SU-DHL-6 (cell line): ENCODE data around the gene FAM81A.

Source experiments
- H2AFZ ChIP-seq: fragments of 200-600 bp; sonication (generic); 2 replicates; pipeline ENCODE4 v1.6.1; 2014; ENCODE audit warnings: low read depth, mild to moderate bottlenecking, moderate library complexity, mixed read lengths, antibody characterized with exemption, low read length; ENCODE audit not compliant: severe bottlenecking
- H3F3A ChIP-seq: fragments of 200-600 bp; shearing (Covaris generic); 2 replicates; pipeline ENCODE4 v1.6.0; 2016; ENCODE audit warnings: antibody characterized with exemption, mild to moderate bottlenecking; ENCODE audit not compliant: insufficient read depth
- H3K27ac ChIP-seq: fragments of 200-600 bp; sonication (generic); 2 replicates; pipeline ENCODE4 v1.5.1; 2016; ENCODE audit warnings: low read depth, mild to moderate bottlenecking, low read length, moderate library complexity, mixed read lengths
- H3K27me3 ChIP-seq: fragments of 200-600 bp; sonication (generic), shearing (Covaris generic); 2 replicates; pipeline ENCODE4 v1.6.0; 2014; ENCODE audit warnings: mild to moderate bottlenecking, low read length
- H3K36me3 ChIP-seq: fragments of 200-600 bp; sonication (generic); 2 replicates; pipeline ENCODE4 v1.6.1; 2014; ENCODE audit warnings: mild to moderate bottlenecking, low read length, mixed read lengths
- H3K4me2 ChIP-seq: fragments of 300-600, 200-600 bp; shearing (Covaris generic), sonication (generic); 2 replicates; pipeline ENCODE4 v1.6.0; 2014; ENCODE audit warnings: low read length, low read depth, mild to moderate bottlenecking; ENCODE audit not compliant: poor library complexity, severe bottlenecking
- H3K4me3 ChIP-seq: fragments of 200-600 bp; sonication (generic); 2 replicates; pipeline ENCODE4 v1.5.1; 2014; ENCODE audit warnings: antibody characterized with exemption, low read length, mild to moderate bottlenecking, mixed read lengths; ENCODE audit not compliant: insufficient read depth, poor library complexity, severe bottlenecking
- H3K79me2 ChIP-seq: fragments of 200-600 bp; sonication (generic); 2 replicates; pipeline ENCODE4 v1.6.1; 2014; ENCODE audit warnings: mild to moderate bottlenecking, low read length, moderate library complexity; ENCODE audit not compliant: insufficient read depth
- H3K9ac ChIP-seq: fragments of 200-600 bp; sonication (generic); 2 replicates; pipeline ENCODE4 v1.7.0; 2014; ENCODE audit warnings: mild to moderate bottlenecking, low read length
- H3K9me2 ChIP-seq: fragments of 200-600 bp; sonication (generic); replicated peaks from 2 replicates; pipeline ENCODE4 v1.6.1; 2014; ENCODE audit warnings: low read length; ENCODE audit not compliant: insufficient read depth
- H3K9me3 ChIP-seq: fragments of 200-600 bp; sonication (generic); 2 replicates; pipeline ENCODE4 v1.6.1; 2014; ENCODE audit warnings: low read length, mixed read lengths; ENCODE audit not compliant: insufficient read depth
- H4K20me1 ChIP-seq: fragments of 200-600 bp; sonication (generic); 2 replicates; pipeline ENCODE4 v1.6.1; 2014; ENCODE audit warnings: low read depth, mild to moderate bottlenecking, antibody characterized with exemption, low read length, moderate library complexity, mixed read lengths
- CTCF ChIP-seq: fragments of 200-600 bp; sonication (generic); IDR thresholded peaks from one replicate; pipeline ENCODE4 v1.5.1; 2017; ENCODE audit warnings: antibody characterized with exemption, mild to moderate bottlenecking, low read length, moderate library complexity; ENCODE audit not compliant: insufficient read depth, poor library complexity, severe bottlenecking
- EZH2phosphoT487 ChIP-seq: fragments of 200-600 bp; sonication (generic), shearing (Covaris generic); conservative IDR thresholded peaks from 2 replicates; pipeline ENCODE4 v1.6.1; 2018; ENCODE audit warnings: mild to moderate bottlenecking, antibody characterized with exemption, low read length, moderate library complexity, mixed read lengths

The FAM81A gene

DNA sequence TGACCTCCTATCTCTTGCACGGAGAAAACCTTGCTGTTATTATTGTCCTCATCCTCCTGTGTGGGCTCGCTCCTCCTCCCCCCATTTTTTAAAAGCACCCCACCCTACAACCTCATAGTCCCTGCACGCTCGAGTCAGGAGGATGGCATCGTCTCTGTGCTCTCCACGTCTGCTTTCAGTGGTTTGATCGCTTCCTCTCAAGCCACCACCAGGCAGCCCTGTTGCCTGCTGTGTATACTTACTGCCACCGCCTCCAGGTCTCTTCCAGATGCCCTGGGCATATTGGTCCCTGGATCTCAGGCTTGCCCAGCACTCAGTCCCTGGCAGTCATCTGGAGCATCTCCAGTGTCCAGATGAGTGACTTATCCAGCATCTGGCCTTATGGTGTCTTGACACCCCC lies 131.5 kb downstream of the FAM81A start:
- H3K27ac ChIP-seq: no peak overlapping the region
- no peak overlapping the region for H3K4me2 ChIP-seq
- H3K36me3 ChIP-seq: no peaks in the 10 kb centered on the region
- no peaks in the 10 kb centered on the region for H3K9me3 ChIP-seq
- no peaks in the 10 kb centered on the region for H3F3A ChIP-seq
- no peak overlapping the region for H3K9ac ChIP-seq
- no peaks in the 10 kb centered on the region for H4K20me1 ChIP-seq
- H3K9me2 ChIP-seq: no peaks in the 10 kb centered on the region
- no peak for TF ChIP-seq EZH2phosphoT487
- TF ChIP-seq CTCF: no peak
- H3K79me2 ChIP-seq: no peaks in the 10 kb centered on the region
- H3K4me3 ChIP-seq: no peak overlapping the region
- no peaks in the 10 kb centered on the region for H3K27me3 ChIP-seq
- H2AFZ ChIP-seq: no peak overlapping the region

GRCh38 chr15:59570315-59570714 lies 132.3 kb downstream of the FAM81A start:
- TF ChIP-seq EZH2phosphoT487: no peak
- no peak for TF ChIP-seq CTCF
- Histone ChIP-seq H3K79me2 (no peaks in the 10 kb centered on the region), H2AFZ (no peak overlapping the region), H3K4me2 (no peak overlapping the region), H3K27ac (no peak overlapping the region), H3K4me3 (no peak overlapping the region), H4K20me1 (no peaks in the 10 kb centered on the region), H3K9me3 (no peaks in the 10 kb centered on the region), H3K9me2 (no peaks in the 10 kb centered on the region), H3K27me3 (no peaks in the 10 kb centered on the region), H3K9ac (no peak overlapping the region), H3F3A (no peaks in the 10 kb centered on the region), H3K36me3 (no peaks in the 10 kb centered on the region)

DNA sequence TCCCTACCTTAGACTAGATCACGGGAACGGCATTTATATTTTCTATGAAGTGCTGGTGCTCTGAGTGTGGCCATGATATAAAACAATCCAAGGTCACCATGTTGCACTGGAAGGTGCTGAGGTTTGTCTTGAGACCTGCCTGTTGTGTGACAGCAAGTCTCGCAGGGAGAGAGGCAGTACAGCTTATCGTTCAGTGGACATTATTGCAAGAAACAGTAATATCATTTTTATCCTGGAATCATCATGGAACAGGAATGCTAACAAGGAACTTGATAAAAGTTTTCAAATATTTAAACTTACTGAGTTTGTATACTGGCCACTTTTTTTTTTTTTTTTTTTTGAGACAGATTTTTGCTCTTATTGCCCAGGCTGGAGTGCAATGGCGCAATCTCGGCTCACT lies 133.6 kb downstream of the FAM81A start:
- no peaks in the 10 kb centered on the region for H3K9me2 ChIP-seq
- no peak for TF ChIP-seq EZH2phosphoT487
- no peak for TF ChIP-seq CTCF
- no peak overlapping the region for H2AFZ ChIP-seq
- H3K79me2 ChIP-seq: no peaks in the 10 kb centered on the region
- no peaks in the 10 kb centered on the region for H3K27me3 ChIP-seq
- H3K9ac ChIP-seq: no peak overlapping the region
- no peak overlapping the region for H3K4me3 ChIP-seq
- no peak overlapping the region for H3K4me2 ChIP-seq
- H3K9me3 ChIP-seq: no peaks in the 10 kb centered on the region
- H3K27ac ChIP-seq: no peak overlapping the region
- no peaks in the 10 kb centered on the region for H3F3A ChIP-seq
- H3K36me3 ChIP-seq: no peaks in the 10 kb centered on the region
- H4K20me1 ChIP-seq: no peaks in the 10 kb centered on the region
